ENCODE results near the gene GPX1. TPM values are rescaled to one million over a fixed set of nuclear protein-coding genes. Genes with fewer than 3 reads are reported as not detected.

GPX1 gene
- total RNA-seq, 2 experiments from 2014 or later = 82.3 to 148 TPM

- no TSS peak for BruUV-seq (replicated peaks)
- Histone ChIP-seq H3K4me3 (ENCODE audit: low read depth, low read length, poor library complexity, severe bottlenecking) (no peak overlapping the region), H3K27ac (ENCODE audit: low read depth, low read length, poor library complexity, severe bottlenecking) (no peak overlapping the region), H3K79me2 (ENCODE audit: insufficient read depth, low read depth, low read length) (no peaks in the 10 kb centered on the region), H4K20me1 (ENCODE audit: insufficient read depth, low read length) (no peaks in the 10 kb centered on the region), H3K36me3 (ENCODE audit: insufficient read depth, low read length) (peaks cover 81% of the 10 kb centered on the region), H3K4me2 (ENCODE audit: low read length) (no peak overlapping the region), H3K9me2 (ENCODE audit: insufficient read depth, low read length) (no peaks in the 10 kb centered on the region), H3K9me3 (ENCODE audit: low read length) (no peaks in the 10 kb centered on the region), H2AFZ (ENCODE audit: low read length) (no peak overlapping the region), H3K4me1 (ENCODE audit: insufficient read depth, low read length, poor library complexity, severe bottlenecking) (no peaks in the 10 kb centered on the region)
- ChIA-PET POLR2A (no interaction called here), CTCF (ENCODE audit: unreplicated experiment) (no interaction called here)
- TF ChIP-seq EZH2phosphoT487 (IDR thresholded peaks at IDR 0.05; ENCODE audit: borderline replicate concordance, low read depth, low read length) = no peak
- TF ChIP-seq, protein P1, sequence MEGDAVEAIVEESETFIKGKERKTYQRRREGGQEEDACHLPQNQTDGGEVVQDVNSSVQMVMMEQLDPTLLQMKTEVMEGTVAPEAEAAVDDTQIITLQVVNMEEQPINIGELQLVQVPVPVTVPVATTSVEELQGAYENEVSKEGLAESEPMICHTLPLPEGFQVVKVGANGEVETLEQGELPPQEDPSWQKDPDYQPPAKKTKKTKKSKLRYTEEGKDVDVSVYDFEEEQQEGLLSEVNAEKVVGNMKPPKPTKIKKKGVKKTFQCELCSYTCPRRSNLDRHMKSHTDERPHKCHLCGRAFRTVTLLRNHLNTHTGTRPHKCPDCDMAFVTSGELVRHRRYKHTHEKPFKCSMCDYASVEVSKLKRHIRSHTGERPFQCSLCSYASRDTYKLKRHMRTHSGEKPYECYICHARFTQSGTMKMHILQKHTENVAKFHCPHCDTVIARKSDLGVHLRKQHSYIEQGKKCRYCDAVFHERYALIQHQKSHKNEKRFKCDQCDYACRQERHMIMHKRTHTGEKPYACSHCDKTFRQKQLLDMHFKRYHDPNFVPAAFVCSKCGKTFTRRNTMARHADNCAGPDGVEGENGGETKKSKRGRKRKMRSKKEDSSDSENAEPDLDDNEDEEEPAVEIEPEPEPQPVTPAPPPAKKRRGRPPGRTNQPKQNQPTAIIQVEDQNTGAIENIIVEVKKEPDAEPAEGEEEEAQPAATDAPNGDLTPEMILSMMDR (conservative IDR thresholded peaks at IDR 0.05; ENCODE audit: low read length) = no peak
- intact Hi-C loops (cut with micrococcal nuclease; ENCODE audit: unreplicated experiment) = no loop called here
- no peak for DNase-seq (ENCODE audit: low spot score)
Measured at GRCh38 chr3:49310677-49311076, 47.5 kb downstream of the GPX1 start.

Other genes starting within 250 kb of the GPX1 start
- 49.4 and 57.2 TPM in 2 replicates for gene USP19, start 237.5 kb downstream of the GPX1 start, total RNA-seq (2014; rRNA removed; shearing (Covaris generic))
- 69.4 and 78.3 TPM in 2 replicates for gene USP19, start 237.5 kb downstream of the GPX1 start, total RNA-seq (2022)
- gene LAMB2, start 225.3 kb downstream of the GPX1 start, total RNA-seq (2014; rRNA removed; shearing (Covaris generic)) = 0.44 TPM in 2 replicates
- not detected in 2 replicates for gene LAMB2, start 225.3 kb downstream of the GPX1 start, total RNA-seq (2022)
- gene CCDC71, start 192.0 kb downstream of the GPX1 start, total RNA-seq (2014; rRNA removed; shearing (Covaris generic)) = 20.3 and 27.9 TPM in 2 replicates
- gene CCDC71, start 192.0 kb downstream of the GPX1 start, total RNA-seq (2022) = 22.7 and 23.4 TPM in 2 replicates
- 0.69 TPM in 1 of 2 replicates, not detected in the other for gene KLHDC8B, start 186.8 kb downstream of the GPX1 start, total RNA-seq (2014; rRNA removed; shearing (Covaris generic))
- gene KLHDC8B, start 186.8 kb downstream of the GPX1 start, total RNA-seq (2022) = 0.91 and 1.3 TPM in 2 replicates
- gene C3orf62, start 81.1 kb downstream of the GPX1 start, total RNA-seq (2014; rRNA removed; shearing (Covaris generic)) = 4.8 and 6.4 TPM in 2 replicates
- gene C3orf62, start 81.1 kb downstream of the GPX1 start, total RNA-seq (2022) = 11.3 and 11.7 TPM in 2 replicates
- gene USP4, start 18.3 kb downstream of the GPX1 start, total RNA-seq (2014; rRNA removed; shearing (Covaris generic)) = 28.6 and 41.6 TPM in 2 replicates
- 74.6 and 80.3 TPM in 2 replicates for gene USP4, start 18.3 kb downstream of the GPX1 start, total RNA-seq (2022)
- gene RHOA, start 53.6 kb upstream of the GPX1 start, total RNA-seq (2014; rRNA removed; shearing (Covaris generic)) = 218 and 219 TPM in 2 replicates
- 373 and 403 TPM in 2 replicates for gene RHOA, start 53.6 kb upstream of the GPX1 start, total RNA-seq (2022)
- 15.8 and 17.9 TPM in 2 replicates for gene TCTA, start 54.1 kb upstream of the GPX1 start, total RNA-seq (2014; rRNA removed; shearing (Covaris generic))
- gene TCTA, start 54.1 kb upstream of the GPX1 start, total RNA-seq (2022) = 35.3 and 37.7 TPM in 2 replicates
- 5.3 and 5.4 TPM in 2 replicates for gene AMT, start 64.1 kb upstream of the GPX1 start, total RNA-seq (2014; rRNA removed; shearing (Covaris generic))
- 6.0 and 7.8 TPM in 2 replicates for gene AMT, start 64.1 kb upstream of the GPX1 start, total RNA-seq (2022)
- 8.3 and 15.4 TPM in 2 replicates for gene NICN1, start 71.0 kb upstream of the GPX1 start, total RNA-seq (2014; rRNA removed; shearing (Covaris generic))
- 23.2 and 27.3 TPM in 2 replicates for gene NICN1, start 71.0 kb upstream of the GPX1 start, total RNA-seq (2022)
- 10.6 and 10.9 TPM in 2 replicates for gene DAG1, start 111.9 kb upstream of the GPX1 start, total RNA-seq (2014; rRNA removed; shearing (Covaris generic))
- 14.9 and 15.6 TPM in 2 replicates for gene DAG1, start 111.9 kb upstream of the GPX1 start, total RNA-seq (2022)
- 0.03 TPM in 2 replicates for gene BSN, start 196.1 kb upstream of the GPX1 start, total RNA-seq (2014; rRNA removed; shearing (Covaris generic))
- 0.20 and 0.27 TPM in 2 replicates for gene BSN, start 196.1 kb upstream of the GPX1 start, total RNA-seq (2022)